ENCODE measurements around the gene APEX1.

APEX1 gene

GRCh38 chr14:20428010-20428365, 27.0 kb upstream of the APEX1 start:
- no peak for TF ChIP-seq CTCF (IDR thresholded peaks at IDR 0.05)

- TF ChIP-seq CTCF (IDR thresholded peaks at IDR 0.05) = no peak
These were observed 26.2 kb upstream of the APEX1 start for GRCh38 chr14:20428802-20429201.

- TF ChIP-seq CTCF (IDR thresholded peaks at IDR 0.05) = no peak
These were observed 25.0 kb upstream of the APEX1 start for GRCh38 chr14:20429801-20430669.

GRCh38 chr14:20434701-20435581, 20.1 kb upstream of the APEX1 start:
- no peak for TF ChIP-seq CTCF (IDR thresholded peaks at IDR 0.05)

GRCh38 chr14:20435582-20436362, 19.3 kb upstream of the APEX1 start, which contains the start of gene KLHL33:
Gene KLHL33, minus strand, starts transcription at chr14:20436166. Its CDS starts 355 bp downstream, at chr14:20435811.
- TF ChIP-seq CTCF (IDR thresholded peaks at IDR 0.05) = no peak

- no peak for TF ChIP-seq CTCF (IDR thresholded peaks at IDR 0.05)
These were observed 18.7 kb upstream of the APEX1 start for GRCh38 chr14:20436363-20436755.

- no peak for TF ChIP-seq CTCF (IDR thresholded peaks at IDR 0.05)
These were observed 16.4 kb upstream of the APEX1 start for GRCh38 chr14:20438664-20439063.

Measured in LNCAP (cell line).